Measurements from ENCODE around the gene HOXD4.

The HOXD4 gene

GRCh38 chr2:176170602-176171305 is 19.4 kb downstream of the HOXD4 start:
- FAIRE-seq, result no peak
- no peak for DNase-seq (ENCODE audit: low spot score)

GRCh38 chr2:176171351-176172006 is 20.1 kb downstream of the HOXD4 start:
- FAIRE-seq, result no peak
- DNase-seq (ENCODE audit: low spot score), result no peak

- FAIRE-seq, result no peak
Observed at GRCh38 chr2:176172007-176172894, 20.9 kb downstream of the HOXD4 start.

DNA sequence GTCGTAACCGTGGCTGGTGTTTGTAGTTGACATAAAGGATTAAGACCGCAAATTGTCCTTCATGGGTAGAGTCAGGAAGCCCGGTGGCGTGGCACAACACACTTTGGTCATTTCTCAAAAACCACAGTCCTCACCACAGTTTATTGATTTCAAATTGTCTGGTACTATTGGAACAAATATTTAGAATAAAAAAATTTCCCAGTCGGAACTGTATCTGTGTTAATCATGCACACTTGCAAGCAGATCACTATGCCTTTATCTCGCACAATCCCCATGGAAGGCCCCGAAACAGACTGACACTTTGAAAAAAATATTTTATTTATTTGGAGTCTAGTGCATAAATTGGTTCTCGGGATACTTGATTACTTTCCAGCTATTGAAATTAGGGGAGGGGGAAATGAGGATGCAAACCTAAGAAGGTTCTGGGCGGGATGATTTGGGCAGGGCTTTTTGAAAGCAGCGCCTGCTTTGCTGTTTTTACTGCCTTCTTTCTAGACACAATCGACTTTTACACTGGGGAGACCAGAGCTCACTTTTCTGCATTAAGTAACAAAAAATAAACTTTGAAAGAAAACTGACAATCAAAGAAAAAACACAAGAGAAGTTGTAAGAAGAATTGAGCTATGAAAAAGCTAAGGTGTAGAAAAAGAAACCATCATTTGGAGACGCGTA is 21.7 kb downstream of the HOXD4 start:
- DNase-seq (ENCODE audit: low spot score) (no peak), FAIRE-seq (no peak)

More at GRCh38 chr2:176172007-176172894, 20.9 kb downstream of the HOXD4 start:
- DNase-seq (ENCODE audit: low spot score), result no peak

GRCh38 chr2:176173567-176174381 is 22.4 kb downstream of the HOXD4 start:
- DNase-seq (ENCODE audit: low spot score), result no peak

GRCh38 chr2:176174382-176174823 is 23.1 kb downstream of the HOXD4 start:
- FAIRE-seq (peak; percentile 70), DNase-seq (ENCODE audit: low spot score) (peak; percentile 52)

More at GRCh38 chr2:176173567-176174381, 22.4 kb downstream of the HOXD4 start:
- FAIRE-seq, result no peak

- DNase-seq (ENCODE audit: low spot score) (no peak), FAIRE-seq (no peak)
Observed at GRCh38 chr2:176174824-176175708, 23.7 kb downstream of the HOXD4 start.

DNA sequence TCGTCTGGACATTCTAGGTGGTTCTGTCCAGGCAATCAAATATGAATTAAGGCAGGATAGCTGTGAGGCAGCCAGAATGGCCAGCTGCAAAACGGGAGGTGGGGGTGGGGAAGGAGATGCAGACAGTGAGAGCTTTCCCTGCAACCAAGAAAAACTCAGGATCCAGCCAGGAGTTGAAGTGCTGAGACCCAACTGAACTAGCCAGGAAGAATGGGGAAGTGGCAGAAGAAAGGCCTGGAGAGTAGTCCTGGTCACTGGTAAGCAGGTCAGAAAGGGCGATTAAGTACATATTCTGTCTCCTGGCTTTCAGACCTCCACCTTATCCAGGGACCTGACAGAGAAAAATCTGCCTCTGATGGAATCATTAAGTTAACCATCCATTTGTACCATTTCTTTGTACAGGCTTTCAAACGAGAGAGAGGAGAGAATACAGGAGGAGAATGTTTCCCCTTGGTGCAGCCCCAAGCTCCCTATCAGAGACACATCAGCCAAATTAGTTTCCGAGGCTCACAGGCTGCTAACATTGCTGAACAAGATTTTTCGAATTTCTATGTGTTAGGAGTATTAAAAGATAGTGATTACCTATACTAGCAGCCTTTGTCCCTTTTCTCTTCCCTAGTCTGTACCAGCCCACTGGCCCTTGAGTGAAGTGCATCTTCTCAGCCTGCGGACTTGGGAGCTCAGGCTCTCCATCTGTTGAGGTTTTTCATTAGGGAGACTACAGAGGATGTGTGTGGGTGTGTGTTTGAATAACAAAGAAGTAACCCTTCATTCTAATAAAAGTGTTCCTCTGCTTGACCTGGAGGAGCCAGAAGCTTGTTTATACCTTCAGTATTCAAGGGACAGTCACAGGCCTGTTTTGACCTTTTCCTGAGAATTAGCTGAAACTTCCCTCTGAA is 24.6 kb downstream of the HOXD4 start:
- no peak for FAIRE-seq
- no peak for DNase-seq (ENCODE audit: low spot score)

DNA sequence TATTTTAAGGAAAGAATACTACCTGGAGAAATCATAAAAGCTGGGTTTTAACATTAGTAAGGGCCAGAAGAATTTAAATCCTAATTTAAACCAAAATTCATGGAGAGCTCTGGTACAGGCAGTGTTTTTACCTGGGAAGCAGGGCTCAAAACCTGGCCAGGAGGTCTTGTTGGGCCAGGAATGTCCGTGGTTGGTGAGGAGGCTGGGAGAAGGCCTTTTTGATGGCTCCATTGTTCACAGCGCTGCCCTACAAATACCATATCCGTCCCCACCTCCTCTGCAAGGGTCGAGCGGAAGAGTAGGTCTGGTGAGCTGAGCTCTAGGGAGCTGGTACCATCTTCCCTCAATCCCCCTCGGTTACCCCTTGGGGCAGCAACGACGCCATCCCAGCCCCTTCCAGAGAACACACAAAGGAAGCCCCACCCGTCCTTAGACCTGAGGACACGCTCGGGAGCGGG is 26.3 kb downstream of the HOXD4 start:
- no peak for FAIRE-seq
- DNase-seq (ENCODE audit: low spot score), result no peak

GRCh38 chr2:176178038-176178756 is 26.8 kb downstream of the HOXD4 start:
- FAIRE-seq (no peak), DNase-seq (ENCODE audit: low spot score) (no peak)

DNA sequence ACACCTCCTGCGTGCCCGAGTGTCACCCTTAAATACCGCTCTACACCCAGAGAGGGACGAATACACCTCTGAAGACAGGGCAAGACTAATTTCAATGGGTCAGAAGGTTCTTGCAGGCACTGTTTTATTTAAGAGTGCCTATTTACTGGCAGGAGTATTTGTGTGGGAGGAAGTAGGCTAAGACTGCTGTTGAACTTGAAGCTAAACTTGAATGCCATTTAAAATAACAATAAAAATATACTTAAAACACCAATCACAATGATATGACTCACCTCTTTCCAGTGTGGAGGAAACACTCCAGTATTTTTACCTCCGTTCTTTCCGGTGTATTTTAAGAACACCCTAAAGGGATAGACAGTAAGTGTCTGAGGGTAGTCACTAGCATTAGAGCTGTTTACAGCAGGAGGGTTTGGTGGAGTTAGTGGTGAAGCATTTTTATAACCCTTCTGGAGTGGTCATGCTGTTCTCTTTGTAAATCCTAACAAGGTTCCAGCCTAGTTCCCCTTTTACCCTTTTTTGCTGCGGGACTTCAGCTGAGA is 27.5 kb downstream of the HOXD4 start:
- FAIRE-seq, result no peak

DNA sequence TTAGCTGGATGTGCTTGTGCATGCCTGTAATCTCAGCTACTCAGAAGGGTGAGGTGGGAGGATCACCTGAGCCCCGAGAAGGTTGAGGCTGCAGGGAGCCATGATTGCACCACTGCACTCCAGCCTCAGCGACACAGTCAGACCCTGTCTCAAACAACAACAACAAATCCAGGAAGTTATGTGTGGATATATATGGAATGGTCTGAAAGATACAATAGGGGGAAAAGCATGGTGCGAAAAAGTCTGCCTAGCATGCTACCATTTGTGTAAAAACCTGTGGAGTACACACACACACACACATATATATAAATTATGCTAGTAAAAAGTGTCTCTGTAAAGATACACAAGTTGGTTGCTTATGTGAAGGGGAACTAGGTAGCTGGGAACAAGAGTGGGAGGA is 30.2 kb downstream of the HOXD4 start:
- FAIRE-seq (no peak), DNase-seq (ENCODE audit: low spot score) (no peak)

More for the DNA sequence above, 27.5 kb downstream of the HOXD4 start:
- no peak for DNase-seq (ENCODE audit: low spot score)

DNA sequence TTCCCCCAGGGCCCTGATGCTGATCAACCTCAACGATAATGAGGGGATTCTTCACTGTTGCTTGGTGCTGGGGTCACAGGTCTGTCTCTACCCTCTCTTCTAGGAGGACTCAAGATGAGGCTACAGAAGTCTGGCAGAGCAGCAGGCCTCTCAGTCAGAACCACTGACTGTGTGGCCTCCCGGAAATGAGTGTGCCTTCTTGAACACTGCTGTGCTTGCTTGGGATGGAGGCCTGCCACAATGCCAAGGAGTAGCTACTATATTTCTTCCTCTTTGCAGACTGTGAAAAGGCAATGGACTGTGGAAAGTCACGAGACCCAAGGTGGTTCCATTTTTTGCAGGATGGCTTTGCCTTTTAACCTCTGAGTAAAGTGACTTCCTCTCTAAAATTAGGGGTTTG is 31.3 kb downstream of the HOXD4 start:
- no peak for DNase-seq (ENCODE audit: low spot score)
- no peak for FAIRE-seq

DNA sequence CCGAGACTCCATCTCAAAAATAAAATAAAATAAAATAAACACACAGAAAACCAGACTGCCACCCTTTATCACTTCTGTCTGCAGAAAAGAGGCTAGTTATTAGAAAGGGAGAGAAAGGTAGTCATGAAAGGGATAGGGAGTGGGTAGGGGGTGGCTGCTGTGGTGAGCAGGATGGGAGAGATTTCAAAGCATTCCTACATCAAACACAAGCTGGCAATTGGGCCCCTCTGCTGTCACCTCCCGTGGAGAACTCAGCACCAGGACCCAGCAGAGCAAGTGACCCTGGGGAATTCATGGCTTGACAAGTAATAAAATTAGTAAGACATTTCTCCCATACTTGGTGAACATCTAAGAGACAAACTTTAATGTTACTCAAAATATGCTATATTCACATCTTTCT is 33.4 kb downstream of the HOXD4 start:
- FAIRE-seq (no peak), DNase-seq (ENCODE audit: low spot score) (no peak)

DNA sequence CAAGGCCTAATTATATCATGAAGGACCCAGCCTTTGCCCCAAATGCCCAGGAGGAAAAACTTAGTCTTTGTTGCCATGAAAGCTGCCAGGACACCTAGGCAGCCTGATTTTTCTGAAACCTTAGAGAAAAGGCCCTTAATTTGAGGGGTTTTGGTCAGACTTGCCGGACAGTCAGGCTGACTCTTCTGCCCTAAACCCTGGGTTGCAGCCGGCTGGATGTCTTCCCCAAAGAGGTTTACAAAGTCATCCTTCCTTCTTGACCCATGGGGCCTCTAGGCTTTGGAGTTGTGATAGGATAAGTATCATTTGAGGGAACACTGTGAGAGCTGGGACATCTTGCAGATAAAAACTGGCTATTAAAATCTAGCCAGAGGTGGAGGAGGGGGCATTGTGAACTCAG is 34.7 kb downstream of the HOXD4 start:
- DNase-seq (ENCODE audit: low spot score) (no peak), FAIRE-seq (no peak)

GRCh38 chr2:176187200-176187898 is 36.0 kb downstream of the HOXD4 start:
- FAIRE-seq, result no peak
- no peak for DNase-seq (ENCODE audit: low spot score)
